ENCODE results near the gene TOM1L1.

Gene TOM1L1

DNA sequence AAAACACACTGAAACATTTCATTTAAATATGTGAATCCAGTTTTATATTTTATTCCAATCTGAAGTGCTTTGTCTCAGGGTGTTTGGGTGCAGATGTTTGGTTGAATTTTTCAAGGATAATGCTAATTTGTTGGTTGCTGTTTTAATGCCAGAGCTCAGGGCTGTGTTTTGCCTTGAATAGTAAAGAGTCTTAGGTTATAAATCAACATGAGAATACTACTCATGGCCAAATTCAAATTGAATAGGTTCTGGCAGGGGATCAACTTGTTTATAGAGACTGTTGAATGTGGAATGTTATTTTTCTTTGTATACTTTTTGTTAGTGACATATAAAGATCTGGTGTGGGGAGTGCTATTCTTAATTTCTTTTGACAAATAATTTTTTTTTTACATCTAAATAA lies 18.8 kb downstream of the TOM1L1 start:
- Histone ChIP-seq H3K9ac (ENCODE audit: low read length) (no peak overlapping the region), H3K4me1 (ENCODE audit: insufficient read depth, low read length, severe bottlenecking) (no peaks in the 10 kb centered on the region), H3K9me3 (ENCODE audit: low read length) (peaks cover 3% of the 10 kb centered on the region; the same call in 1 of the 2 replicates), H2AFZ (ENCODE audit: low read length) (no peak overlapping the region), H3K79me2 (ENCODE audit: insufficient read depth, low read length) (no peaks in the 10 kb centered on the region), H3K4me2 (ENCODE audit: low read length) (no peak overlapping the region), H4K20me1 (ENCODE audit: insufficient read depth, low read length) (no peaks in the 10 kb centered on the region), H3K36me3 (ENCODE audit: insufficient read depth, low read length) (no peaks in the 10 kb centered on the region), H3K27me3 (ENCODE audit: insufficient read depth, low read length) (no peaks in the 10 kb centered on the region), H3K4me3 (ENCODE audit: low read depth, low read length, poor library complexity, severe bottlenecking) (no peak overlapping the region), H3K9me2 (ENCODE audit: low read depth, low read length) (no peaks in the 10 kb centered on the region), H3F3A (ENCODE audit: insufficient read depth, low read length) (no peaks in the 10 kb centered on the region), H3K27ac (ENCODE audit: low read depth, low read length, poor library complexity, severe bottlenecking) (no peak overlapping the region)
- TF ChIP-seq CTCF (IDR thresholded peaks at IDR 0.05; ENCODE audit: low read length), result no peak
- TF ChIP-seq EZH2 (IDR thresholded peaks at IDR 0.05; ENCODE audit: borderline replicate concordance, low read length), result no peak

DNA sequence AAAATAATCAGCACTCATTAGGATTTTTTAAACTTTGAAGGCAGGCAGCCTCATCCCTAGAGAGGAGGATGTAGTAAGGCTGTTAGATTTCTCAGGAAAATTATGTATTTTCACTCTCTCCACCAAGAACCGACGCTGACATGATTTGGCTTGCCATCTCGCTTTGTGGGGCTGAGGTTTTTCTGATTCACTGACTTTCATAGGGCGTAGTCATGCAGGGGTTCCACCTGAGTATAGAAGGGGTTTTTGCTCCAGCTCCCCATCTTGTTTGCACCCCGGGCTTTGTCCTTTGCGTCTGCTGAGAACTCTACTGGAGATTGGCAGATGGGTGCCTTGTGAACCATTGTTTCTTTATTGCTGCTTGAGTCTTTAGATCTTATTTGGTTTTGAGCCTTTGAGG lies 20.2 kb downstream of the TOM1L1 start:
- Histone ChIP-seq H3K9ac (ENCODE audit: low read length) (no peak overlapping the region), H2AFZ (ENCODE audit: low read length) (no peak overlapping the region), H3K4me1 (ENCODE audit: insufficient read depth, low read length, severe bottlenecking) (no peaks in the 10 kb centered on the region), H3K4me3 (ENCODE audit: low read depth, low read length, poor library complexity, severe bottlenecking) (no peak overlapping the region), H3K9me2 (ENCODE audit: low read depth, low read length) (no peaks in the 10 kb centered on the region), H3K4me2 (ENCODE audit: low read length) (no peak overlapping the region), H4K20me1 (ENCODE audit: insufficient read depth, low read length) (no peaks in the 10 kb centered on the region), H3K79me2 (ENCODE audit: insufficient read depth, low read length) (no peaks in the 10 kb centered on the region), H3K27ac (ENCODE audit: low read depth, low read length, poor library complexity, severe bottlenecking) (no peak overlapping the region), H3K36me3 (ENCODE audit: insufficient read depth, low read length) (no peaks in the 10 kb centered on the region), H3K27me3 (ENCODE audit: insufficient read depth, low read length) (no peaks in the 10 kb centered on the region), H3K9me3 (ENCODE audit: low read length) (peaks cover 3% of the 10 kb centered on the region; the same call in 1 of the 2 replicates), H3F3A (ENCODE audit: insufficient read depth, low read length) (no peaks in the 10 kb centered on the region)
- no peak for TF ChIP-seq CTCF (IDR thresholded peaks at IDR 0.05; ENCODE audit: low read length)
- TF ChIP-seq EZH2 (IDR thresholded peaks at IDR 0.05; ENCODE audit: borderline replicate concordance, low read length), result no peak

GRCh38 chr17:54924405-54924804 lies 23.8 kb downstream of the TOM1L1 start:
- H4K20me1 ChIP-seq (ENCODE audit: insufficient read depth, low read length), result no peaks in the 10 kb centered on the region
- H3K27ac ChIP-seq (ENCODE audit: low read depth, low read length, poor library complexity, severe bottlenecking), result no peak overlapping the region
- H3K36me3 ChIP-seq (ENCODE audit: insufficient read depth, low read length), result no peaks in the 10 kb centered on the region
- H3K9me2 ChIP-seq (ENCODE audit: low read depth, low read length), result no peaks in the 10 kb centered on the region
- no peaks in the 10 kb centered on the region for H3K27me3 ChIP-seq (ENCODE audit: insufficient read depth, low read length)
- H2AFZ ChIP-seq (ENCODE audit: low read length), result no peak overlapping the region
- no peaks in the 10 kb centered on the region for H3F3A ChIP-seq (ENCODE audit: insufficient read depth, low read length)
- H3K79me2 ChIP-seq (ENCODE audit: insufficient read depth, low read length), result no peaks in the 10 kb centered on the region
- H3K4me1 ChIP-seq (ENCODE audit: insufficient read depth, low read length, severe bottlenecking), result no peaks in the 10 kb centered on the region
- H3K9ac ChIP-seq (ENCODE audit: low read length), result no peak overlapping the region
- no peak overlapping the region for H3K4me2 ChIP-seq (ENCODE audit: low read length)
- TF ChIP-seq EZH2 (IDR thresholded peaks at IDR 0.05; ENCODE audit: borderline replicate concordance, low read length), result no peak
- TF ChIP-seq CTCF (IDR thresholded peaks at IDR 0.05; ENCODE audit: low read length), result no peak
- H3K9me3 ChIP-seq (ENCODE audit: low read length), result no peaks in the 10 kb centered on the region
- no peak overlapping the region for H3K4me3 ChIP-seq (ENCODE audit: low read depth, low read length, poor library complexity, severe bottlenecking)
